Stimulated activated naive CD8-positive, alpha-beta T cell treated with anti-CD3 and anti-CD28 coated beads, Interleukin-15, Interleukin-2, amounts not matched to agents 100 U/mL and 50 U/mL, for 24 hours (primary cell): ENCODE measurements around the gene CNRIP1.
A peak's percentile ranks its signal among the peaks of the same experiment; 100 is the strongest.
"Not testable (repeated sequence)": the region's sequence is repeated elsewhere in the genome, so short reads cannot be mapped to it uniquely, and the experiment has no call there.

ENCODE experiments used
- ATAC-seq: fragments of 150-1000 bp; cut with Tn5 transposase; one replicate; pipeline ENCODE4 v1.10.0; 2021
- DNase-seq: peaks from one replicate; pipeline ENCODE4 v3.0.0; 2021

The CNRIP1 gene

GRCh38 chr2:68319398-68320117 lies at the start of gene CNRIP1:
CNRIP1 (minus strand) TSS chr2:68319949; CDS start chr2:68319400, 549 bp downstream.
- ATAC-seq: no peak
- DNase-seq: peak; percentile 10

GRCh38 chr2:68369337-68369734 lies 49.6 kb upstream of the CNRIP1 start:
- ATAC-seq: no peak
- DNase-seq: no peak

GRCh38 chr2:68368654-68369336 lies 49.0 kb upstream of the CNRIP1 start:
- DNase-seq (no peak), ATAC-seq (no peak)

GRCh38 chr2:68367953-68368653 lies 48.4 kb upstream of the CNRIP1 start:
- DNase-seq (no peak), ATAC-seq (no peak)

- no peak for DNase-seq
- ATAC-seq: no peak
Observed at GRCh38 chr2:68366083-68366560, 46.4 kb upstream of the CNRIP1 start.

GRCh38 chr2:68365087-68365486 lies 45.3 kb upstream of the CNRIP1 start, which contains the start of gene PLEK:
PLEK (plus strand) TSS chr2:68365282; CDS start chr2:68365352, 70 bp downstream.
- peak; percentile 30 for ATAC-seq

GRCh38 chr2:68363721-68364120 lies 44.0 kb upstream of the CNRIP1 start:
- ATAC-seq: no peak
- DNase-seq: no peak

More at GRCh38 chr2:68365087-68365486, 45.3 kb upstream of the CNRIP1 start, which contains the start of gene PLEK:
- peak; percentile 36 for DNase-seq

GRCh38 chr2:68362749-68363148 lies 43.0 kb upstream of the CNRIP1 start:
- DNase-seq (no peak), ATAC-seq (no peak)

- peak; percentile 74 for ATAC-seq
- DNase-seq: peak; percentile 87
Observed at GRCh38 chr2:68362069-68362468, 42.3 kb upstream of the CNRIP1 start.

GRCh38 chr2:68359889-68360288 lies 40.1 kb upstream of the CNRIP1 start:
- no peak for ATAC-seq
- DNase-seq: no peak

- DNase-seq: no peak
- peak; percentile 38 for ATAC-seq
Observed at GRCh38 chr2:68357605-68358337, 38.0 kb upstream of the CNRIP1 start.

GRCh38 chr2:68356599-68357239 lies 37.0 kb upstream of the CNRIP1 start:
- DNase-seq (no peak), ATAC-seq (no peak)

- ATAC-seq (no peak), DNase-seq (no peak)
Observed at GRCh38 chr2:68352651-68353391, 33.1 kb upstream of the CNRIP1 start.

- no peak for ATAC-seq
- DNase-seq: no peak
Observed at GRCh38 chr2:68351997-68352396, 32.2 kb upstream of the CNRIP1 start.

GRCh38 chr2:68349091-68349490 lies 29.3 kb upstream of the CNRIP1 start:
- not testable (repeated sequence) for DNase-seq, ATAC-seq

- DNase-seq: no peak
- ATAC-seq: no peak
Observed at GRCh38 chr2:68345129-68345875, 25.6 kb upstream of the CNRIP1 start.

- no peak for DNase-seq
- no peak for ATAC-seq
Observed at GRCh38 chr2:68344031-68344430, 24.3 kb upstream of the CNRIP1 start.

GRCh38 chr2:68342470-68342869 lies 22.7 kb upstream of the CNRIP1 start:
- no peak for ATAC-seq
- DNase-seq: no peak

- ATAC-seq: no peak
Observed at GRCh38 chr2:68341583-68341982, 21.8 kb upstream of the CNRIP1 start.

GRCh38 chr2:68341062-68341329 lies 21.2 kb upstream of the CNRIP1 start:
- DNase-seq (no peak), ATAC-seq (no peak)

More at GRCh38 chr2:68341583-68341982, 21.8 kb upstream of the CNRIP1 start:
- no peak for DNase-seq
